GM21737 (cell line): ENCODE measurements around the gene CD2BP2.
"Not testable (repeated sequence)": the region's sequence is repeated elsewhere in the genome, so short reads cannot be mapped to it uniquely, and the experiment has no call there.

Source experiments
- ATAC-seq: cut with Tn5 transposase; IDR thresholded peaks from one replicate; pipeline ENCODE4 v1.9.1; 2021; ENCODE audit warnings: mild to moderate bottlenecking, moderate library complexity; ENCODE audit not compliant: unreplicated experiment

Gene CD2BP2

GRCh38 chr16:30355144-30355953 lies at the start of gene CD2BP2:
TSS of gene CD2BP2 (minus strand) at chr16:30355308. CDS start at chr16:30354681, 627 bp downstream.
- peak; percentile 50 for ATAC-seq

DNA sequence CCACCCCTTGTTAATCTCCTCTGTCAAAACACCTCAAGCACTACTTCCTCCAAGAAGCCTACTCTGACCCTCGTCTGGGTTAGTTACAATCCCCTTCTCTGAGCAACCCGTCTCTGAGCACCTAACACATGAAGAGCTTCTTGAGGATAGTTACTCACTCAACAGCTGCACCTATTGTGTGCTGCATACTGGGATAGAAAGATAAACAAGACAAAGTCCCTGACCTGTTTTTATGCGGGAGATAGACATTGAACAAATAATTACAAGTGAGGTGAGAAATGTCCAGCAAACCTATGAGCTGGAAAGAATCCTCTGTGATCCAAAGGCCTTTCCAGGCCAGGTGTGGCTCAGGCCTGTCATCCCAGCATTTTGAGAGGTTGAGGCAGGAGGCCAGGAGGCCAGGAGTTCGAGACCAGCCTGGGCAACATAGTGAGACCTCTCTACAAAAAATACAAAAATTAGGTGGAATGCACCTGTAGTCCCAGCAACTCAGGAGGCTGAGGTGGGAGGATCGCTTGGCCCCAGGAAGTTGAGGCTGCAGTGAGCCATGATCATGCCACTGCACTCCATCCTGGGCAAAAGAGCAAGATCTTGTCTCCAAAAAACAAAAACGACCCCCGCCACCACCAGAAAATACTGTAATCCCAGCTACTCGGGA lies 46.8 kb upstream of the CD2BP2 start:
- no peak for ATAC-seq

GRCh38 chr16:30399435-30400186 lies 44.5 kb upstream of the CD2BP2 start:
- ATAC-seq = no peak

DNA sequence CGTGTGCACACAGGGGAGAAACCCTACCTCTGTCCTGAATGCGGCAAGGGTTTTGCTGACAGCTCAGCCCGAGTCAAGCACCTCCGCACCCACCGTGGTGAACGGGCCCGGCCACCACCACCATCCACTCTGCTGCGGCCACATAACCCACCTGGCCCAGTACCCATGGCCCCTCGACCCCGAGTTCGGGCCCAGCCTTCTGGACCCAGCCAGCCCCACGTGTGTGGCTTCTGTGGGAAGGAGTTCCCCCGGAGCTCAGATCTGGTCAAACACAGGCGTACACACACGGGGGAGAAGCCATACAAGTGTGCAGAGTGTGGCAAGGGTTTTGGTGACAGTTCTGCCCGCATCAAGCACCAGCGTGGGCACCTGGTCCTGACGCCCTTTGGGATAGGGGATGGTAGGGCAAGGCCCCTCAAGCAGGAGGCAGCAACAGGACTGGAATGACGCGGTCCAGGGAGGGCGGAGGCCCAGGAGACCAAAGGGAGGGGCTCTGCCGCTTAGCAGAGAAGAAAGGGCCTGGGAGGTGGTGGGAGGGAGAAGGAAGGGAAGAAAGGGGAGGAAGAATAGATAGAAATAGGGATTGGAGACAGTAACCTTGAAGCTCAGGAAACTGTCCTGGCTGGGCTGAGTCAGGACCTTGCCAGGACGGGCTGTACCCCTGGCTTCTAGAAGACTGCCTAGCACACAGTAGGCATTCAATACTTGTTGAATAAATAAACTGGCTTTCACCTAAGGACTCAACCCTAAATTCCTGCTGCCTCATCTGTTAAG lies 43.7 kb upstream of the CD2BP2 start:
- ATAC-seq = no peak

- ATAC-seq = no peak
These were observed 42.9 kb upstream of the CD2BP2 start for GRCh38 chr16:30397776-30398660.

GRCh38 chr16:30397056-30397455 lies 41.9 kb upstream of the CD2BP2 start:
- ATAC-seq = no peak

- ATAC-seq = not testable (repeated sequence)
These were observed 41.5 kb upstream of the CD2BP2 start for GRCh38 chr16:30396627-30397026.

- no peak for ATAC-seq
These were observed 41.0 kb upstream of the CD2BP2 start for GRCh38 chr16:30395992-30396585.

GRCh38 chr16:30395155-30395991 lies 40.3 kb upstream of the CD2BP2 start, which contains the start of gene ZNF48:
TSS of gene ZNF48 (plus strand) at chr16:30395420. CDS start at chr16:30395795, 375 bp downstream.
- ATAC-seq = peak; percentile 63

GRCh38 chr16:30394592-30395154 lies 39.6 kb upstream of the CD2BP2 start:
- no peak for ATAC-seq

DNA sequence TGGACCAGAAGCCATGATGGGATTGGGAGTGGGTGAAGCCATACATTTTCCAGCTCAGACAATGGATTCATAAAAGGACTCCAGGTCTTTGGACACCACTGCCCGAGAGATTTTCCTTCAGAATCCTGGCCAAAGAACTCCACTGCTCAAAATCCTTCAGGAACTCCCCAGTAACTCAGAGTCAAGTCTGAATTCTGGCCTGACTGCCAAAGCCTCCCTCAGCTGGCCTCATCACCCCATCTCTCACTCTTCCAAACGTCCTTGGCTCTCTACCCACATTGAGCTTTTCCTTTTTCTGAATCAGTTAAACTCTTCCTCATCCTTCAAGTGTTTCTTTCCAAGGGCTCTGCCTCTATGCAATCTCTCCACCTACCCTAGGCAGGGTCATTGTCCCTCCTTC lies 28.4 kb upstream of the CD2BP2 start:
- ATAC-seq = no peak

DNA sequence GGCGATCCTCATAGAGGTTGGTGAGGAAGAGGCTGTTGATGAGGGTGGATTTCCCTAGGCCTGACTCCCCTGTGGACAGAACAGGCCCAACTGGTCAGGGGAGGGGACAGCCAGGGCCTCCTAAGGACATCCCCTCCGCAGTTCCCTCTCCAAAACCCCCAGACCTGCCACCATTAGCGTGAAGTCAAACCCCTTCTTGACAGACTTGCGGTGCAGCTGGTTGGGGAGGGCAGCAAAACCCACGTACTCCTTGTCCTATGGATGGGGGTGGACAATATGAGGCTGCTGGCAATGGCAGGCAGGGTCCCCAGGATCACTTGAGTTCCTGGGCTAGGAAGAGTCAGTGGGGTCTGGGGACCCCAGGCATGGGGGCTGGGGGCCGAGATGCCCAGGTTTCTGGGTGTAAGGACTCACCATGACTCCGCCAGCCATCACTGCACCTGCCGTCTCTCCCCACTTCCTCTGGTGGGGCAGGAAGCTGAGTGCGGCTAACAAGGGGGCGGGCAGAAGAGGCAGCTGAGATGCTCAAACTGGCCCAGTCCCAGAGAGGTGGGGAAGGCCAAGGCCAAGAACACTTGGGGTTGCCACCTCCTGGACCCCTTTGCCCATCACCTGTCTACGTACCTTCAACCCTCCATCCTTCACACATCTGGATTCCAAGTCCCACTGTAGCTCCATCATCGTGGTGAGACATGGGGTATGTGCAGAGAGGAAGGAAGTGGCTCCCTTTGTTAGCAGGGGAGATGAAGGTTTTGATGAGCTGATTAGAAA lies 27.2 kb upstream of the CD2BP2 start, which contains the start of gene SEPTIN1:
TSS of gene SEPTIN1 (minus strand) at position 451 of the 771 bp plus-strand sequence. CDS start at position 432, 19 bp downstream.
- ATAC-seq = no peak

- no peak for ATAC-seq
These were observed 26.4 kb upstream of the CD2BP2 start for GRCh38 chr16:30381291-30382041.

GRCh38 chr16:30380803-30381208 lies 25.7 kb upstream of the CD2BP2 start:
- ATAC-seq = no peak

GRCh38 chr16:30380072-30380802 lies 25.1 kb upstream of the CD2BP2 start:
- ATAC-seq = no peak
